Lung (tissue), 12 donors: ENCODE measurements around the gene ATXN1. TPM values are rescaled to one million over a fixed set of nuclear protein-coding genes. Genes with fewer than 3 reads are reported as not detected.

Experiments used
- ATAC-seq: fragments of 200-7000 bp; cut with Tn5 transposase; one replicate; pipeline ENCODE4 v1.9.1; 2020; ENCODE audit warnings: moderate number of reproducible peaks; ENCODE audit not compliant: insufficient read depth, low FRiP score
- DNase-seq, 3 donors: peaks; one replicate each; pipeline ENCODE4 v3.0.0-alpha.2; 2013 to 2017
- H3K27ac ChIP-seq, 2 donors: one replicate each; pipeline ENCODE4 v1.5.1; 2013; ENCODE audit warnings: mild to moderate bottlenecking in 2 of 2, moderate library complexity in 2 of 2, control low read depth in 1 of 2, inconsistent platforms in 1 of 2, low read depth in 1 of 2, low read length in 1 of 2
- H3K27me3 ChIP-seq, 3 donors: one replicate each; pipeline ENCODE4 v1.5.1; 2013; ENCODE audit warnings: low read length in 2 of 3; ENCODE audit not compliant: control insufficient read depth in 3 of 3, insufficient read depth in 3 of 3
- H3K36me3 ChIP-seq, 4 donors: one replicate each; pipeline ENCODE4 v1.5.1; 2013; ENCODE audit warnings: low read length in 4 of 4, mild to moderate bottlenecking in 1 of 4, moderate library complexity in 1 of 4; ENCODE audit not compliant: control insufficient read depth in 4 of 4, insufficient read depth in 4 of 4
- H3K4me1 ChIP-seq, 5 donors: one replicate each; pipeline ENCODE4 v1.5.1; 2013; ENCODE audit warnings: low read length in 5 of 5, mild to moderate bottlenecking in 2 of 5, moderate library complexity in 1 of 5; ENCODE audit not compliant: control insufficient read depth in 5 of 5, insufficient read depth in 5 of 5
- H3K4me3 ChIP-seq: one replicate; pipeline ENCODE4 v1.5.1; 2013; ENCODE audit warnings: mild to moderate bottlenecking, control low read depth, moderate library complexity
- H3K9ac ChIP-seq, 2 donors: one replicate each; pipeline ENCODE4 v1.5.1; 2013; ENCODE audit warnings: low read length in 2 of 2, control low read depth in 1 of 2; ENCODE audit not compliant: insufficient read depth in 1 of 2
- H3K9me3 ChIP-seq, 4 donors: one replicate each; pipeline ENCODE4 v1.5.1; 2013; ENCODE audit warnings: low read length in 3 of 4, mild to moderate bottlenecking in 1 of 4, moderate library complexity in 1 of 4; ENCODE audit not compliant: control insufficient read depth in 4 of 4, insufficient read depth in 3 of 4
- WGBS, 2 donors: extraction: QIAGEN DNeasy Blood & Tissue Kit; methylation state at CpG; one replicate each; pipeline ENCODE4 v1.1.7; 2013; 5-methylcytosine and 5-hydroxymethylcytosine counted together
- polyA plus RNA-seq, 2 donors: library from polyadenylated mRNA; stranded (reverse); fragments of 200-250 nt; gene quantifications; one replicate each; pipeline ENCODE4 v1.2.1, GENCODE V29; 2013
- total RNA-seq, 2 donors: library from RNA; depleted of rRNA in 1 of 2; stranded (reverse); fragments of >200 nt in 1 of 2; gene quantifications; one replicate each; pipeline ENCODE4 v1.2.1, GENCODE V29; 2014 to 2021
- TF ChIP-seq, protein P1 (sequence below): IDR thresholded peaks from 2 replicates; pipeline ENCODE4 v1.5.1; 2012; ENCODE audit warnings: mild to moderate bottlenecking; ENCODE audit errors: control extremely low read depth, extremely low read depth
- donor health status: control.
- donor health status: control.
- donor health status: Bipolar disorder and iron deficiency.
- donor health status: healthy.
- donor health status: DM: yes; HTN: yes; CAD: no.

ATXN1 gene
- total and polyA plus RNA-seq, 4 donors = 9.7 to 108 (median 34.9) TPM

DNA sequence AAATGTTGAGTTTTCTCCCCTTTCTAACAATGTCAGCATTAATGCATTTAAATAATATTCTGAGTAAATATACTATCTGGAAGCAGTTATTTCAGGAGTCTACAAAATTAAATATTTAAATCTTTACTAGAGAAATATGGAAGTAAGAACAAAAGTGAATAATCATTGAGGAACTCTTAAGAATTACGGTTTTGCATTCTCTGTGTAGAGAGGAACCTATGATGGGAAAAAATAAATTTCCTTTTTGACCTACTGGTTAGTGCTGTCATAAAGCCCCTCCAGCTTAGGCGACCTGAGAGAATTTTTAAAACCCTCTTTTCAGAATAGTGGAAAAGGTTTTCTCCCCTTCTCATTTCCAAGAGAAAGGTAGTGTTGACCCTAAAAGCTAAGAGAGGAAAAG is 64.8 kb downstream of the ATXN1 start:
- Histone ChIP-seq H3K4me1 (peaks cover 0 to 15% (median 9%) of the 10 kb centered on the region in 5 donors), H3K9me3 (no peaks in the 10 kb centered on the region), H3K27me3 (no peaks in the 10 kb centered on the region), H3K27ac (no peak overlapping the region), H3K36me3 (no peaks in the 10 kb centered on the region), H3K9ac (no peak overlapping the region), H3K4me3 (no peak overlapping the region)
- no peak for ATAC-seq
- 56 to 82% methylated on average over 2 of the region's 2 CpGs for WGBS, 2 donors
- DNase-seq = no peak
- TF ChIP-seq, protein P1, sequence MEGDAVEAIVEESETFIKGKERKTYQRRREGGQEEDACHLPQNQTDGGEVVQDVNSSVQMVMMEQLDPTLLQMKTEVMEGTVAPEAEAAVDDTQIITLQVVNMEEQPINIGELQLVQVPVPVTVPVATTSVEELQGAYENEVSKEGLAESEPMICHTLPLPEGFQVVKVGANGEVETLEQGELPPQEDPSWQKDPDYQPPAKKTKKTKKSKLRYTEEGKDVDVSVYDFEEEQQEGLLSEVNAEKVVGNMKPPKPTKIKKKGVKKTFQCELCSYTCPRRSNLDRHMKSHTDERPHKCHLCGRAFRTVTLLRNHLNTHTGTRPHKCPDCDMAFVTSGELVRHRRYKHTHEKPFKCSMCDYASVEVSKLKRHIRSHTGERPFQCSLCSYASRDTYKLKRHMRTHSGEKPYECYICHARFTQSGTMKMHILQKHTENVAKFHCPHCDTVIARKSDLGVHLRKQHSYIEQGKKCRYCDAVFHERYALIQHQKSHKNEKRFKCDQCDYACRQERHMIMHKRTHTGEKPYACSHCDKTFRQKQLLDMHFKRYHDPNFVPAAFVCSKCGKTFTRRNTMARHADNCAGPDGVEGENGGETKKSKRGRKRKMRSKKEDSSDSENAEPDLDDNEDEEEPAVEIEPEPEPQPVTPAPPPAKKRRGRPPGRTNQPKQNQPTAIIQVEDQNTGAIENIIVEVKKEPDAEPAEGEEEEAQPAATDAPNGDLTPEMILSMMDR = no peak

DNA sequence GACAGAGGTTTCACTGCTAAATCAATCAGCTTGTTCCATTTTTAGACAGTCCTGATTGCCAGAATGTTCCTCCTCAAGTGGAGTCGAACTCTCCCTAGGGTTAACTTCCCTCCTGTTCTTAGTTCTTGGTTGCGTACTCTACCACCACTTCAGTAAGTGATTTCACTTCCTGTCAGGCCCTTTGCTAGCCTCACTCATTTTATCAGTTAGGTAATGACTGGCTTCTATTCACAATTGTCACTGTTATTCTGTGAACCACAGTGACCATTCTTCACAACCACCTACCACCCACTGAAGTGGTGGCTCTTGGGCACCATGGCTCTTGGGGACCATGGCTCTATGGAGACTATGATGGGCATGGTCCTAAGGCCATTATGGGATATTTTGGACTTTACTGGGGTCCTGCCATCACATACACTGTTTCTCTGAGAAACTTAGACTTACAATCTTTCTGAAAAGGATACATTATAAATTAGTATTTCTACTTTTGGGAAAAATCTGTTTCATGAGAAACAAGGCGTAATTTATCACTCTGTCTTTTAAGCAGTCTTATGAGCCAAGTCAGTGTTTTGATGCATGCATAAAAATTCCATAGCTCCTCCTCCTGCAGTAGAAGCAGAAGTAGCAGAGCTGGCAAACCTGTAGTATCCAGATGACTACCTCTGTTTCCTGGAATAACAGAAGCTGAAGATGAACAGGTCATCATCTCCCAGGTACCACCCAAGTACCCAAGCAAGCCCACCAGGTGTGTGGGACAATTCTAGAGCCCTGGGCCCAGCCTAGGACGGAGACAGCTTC is 66.3 kb downstream of the ATXN1 start:
- Histone ChIP-seq H3K27ac (peak overlapping the region in 1 of 2 donors; percentile 33), H3K4me1 (peaks cover under 1 to 15% (median 5%) of the 10 kb centered on the region in 5 donors), H3K9me3 (no peaks in the 10 kb centered on the region), H3K36me3 (no peaks in the 10 kb centered on the region), H3K4me3 (no peak overlapping the region), H3K9ac (no peak overlapping the region), H3K27me3 (no peaks in the 10 kb centered on the region)
- TF ChIP-seq, protein P1 = no peak
- ATAC-seq (peak; percentile 28), DNase-seq (no peak)
- 37 to 76% methylated on average over 4 of the region's 4 CpGs for WGBS, 2 donors

DNA sequence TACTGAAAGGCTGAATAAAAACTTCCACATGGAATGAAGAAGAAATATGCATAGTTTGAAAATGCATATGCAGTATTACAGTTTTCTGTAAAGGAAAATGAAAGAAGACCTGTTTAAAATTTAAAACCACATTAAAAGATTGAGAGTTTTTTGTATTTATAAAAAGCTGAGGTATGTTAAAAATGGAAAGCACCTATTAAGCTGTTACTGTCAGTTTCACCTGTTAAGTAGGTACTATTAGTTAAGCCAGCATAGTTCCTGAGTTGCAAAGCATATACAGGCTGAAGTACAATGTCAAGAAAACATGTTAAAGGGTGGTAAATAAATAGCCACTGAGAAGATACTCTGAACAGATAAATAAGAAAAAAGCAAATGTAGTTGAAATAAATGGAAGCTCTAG is 69.9 kb downstream of the ATXN1 start:
- Histone ChIP-seq H3K27me3 (no peaks in the 10 kb centered on the region), H3K27ac (no peak overlapping the region), H3K9ac (no peak overlapping the region), H3K4me1 (peaks cover 0 to 15% (median 3%) of the 10 kb centered on the region in 5 donors), H3K4me3 (no peak overlapping the region), H3K9me3 (no peaks in the 10 kb centered on the region), H3K36me3 (no peaks in the 10 kb centered on the region)
- no peak for ATAC-seq
- no peak for DNase-seq
- TF ChIP-seq, protein P1 = no peak
